HuH-7.5 (cell line): ENCODE data around the gene UPF1.

Source experiments
- DNase-seq: peaks from one replicate; pipeline ENCODE4 v3.0.0; 2011; ENCODE audit warnings: low spot score

UPF1 gene

GRCh38 chr19:18875726-18876125, 44.0 kb downstream of the UPF1 start:
- no peak for DNase-seq

- DNase-seq: no peak
Observed at GRCh38 chr19:18876865-18877264, 45.1 kb downstream of the UPF1 start.

DNA sequence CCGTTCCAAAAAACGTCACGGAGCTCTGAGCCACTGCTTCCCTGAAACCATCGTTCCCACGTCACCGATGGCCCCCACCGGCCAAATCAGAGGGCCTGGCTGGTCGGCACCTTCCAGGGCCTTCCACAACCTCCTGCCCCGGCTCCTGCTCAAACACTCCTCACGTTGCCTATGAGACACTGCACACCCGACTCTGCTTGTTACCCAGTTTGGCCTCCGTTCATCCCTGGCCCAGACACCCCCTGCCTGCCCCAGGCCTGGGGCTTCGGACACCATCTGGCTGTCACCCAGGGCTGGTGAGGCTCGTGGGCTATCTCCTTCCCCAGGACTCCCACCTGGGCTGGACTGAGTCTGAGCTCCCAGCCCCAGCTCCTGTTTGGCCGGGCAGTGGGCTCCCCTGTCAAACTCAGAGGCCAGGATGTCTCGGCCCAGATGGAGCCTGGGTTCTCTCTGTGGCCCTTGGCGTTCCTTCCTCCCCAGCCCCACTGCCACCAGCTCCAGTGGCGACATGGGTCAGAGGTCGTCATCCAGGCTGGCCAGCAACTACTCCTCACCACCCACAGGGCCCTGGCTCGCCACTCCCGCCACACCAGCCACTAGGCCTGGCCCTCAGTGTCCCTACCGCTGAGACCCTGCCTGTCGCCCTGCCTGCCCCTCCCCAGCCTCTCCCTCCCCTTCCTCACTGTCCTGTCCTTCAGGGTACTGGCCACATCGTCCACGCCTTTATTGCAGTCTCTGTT, 46.5 kb downstream of the UPF1 start:
- no peak for DNase-seq

DNA sequence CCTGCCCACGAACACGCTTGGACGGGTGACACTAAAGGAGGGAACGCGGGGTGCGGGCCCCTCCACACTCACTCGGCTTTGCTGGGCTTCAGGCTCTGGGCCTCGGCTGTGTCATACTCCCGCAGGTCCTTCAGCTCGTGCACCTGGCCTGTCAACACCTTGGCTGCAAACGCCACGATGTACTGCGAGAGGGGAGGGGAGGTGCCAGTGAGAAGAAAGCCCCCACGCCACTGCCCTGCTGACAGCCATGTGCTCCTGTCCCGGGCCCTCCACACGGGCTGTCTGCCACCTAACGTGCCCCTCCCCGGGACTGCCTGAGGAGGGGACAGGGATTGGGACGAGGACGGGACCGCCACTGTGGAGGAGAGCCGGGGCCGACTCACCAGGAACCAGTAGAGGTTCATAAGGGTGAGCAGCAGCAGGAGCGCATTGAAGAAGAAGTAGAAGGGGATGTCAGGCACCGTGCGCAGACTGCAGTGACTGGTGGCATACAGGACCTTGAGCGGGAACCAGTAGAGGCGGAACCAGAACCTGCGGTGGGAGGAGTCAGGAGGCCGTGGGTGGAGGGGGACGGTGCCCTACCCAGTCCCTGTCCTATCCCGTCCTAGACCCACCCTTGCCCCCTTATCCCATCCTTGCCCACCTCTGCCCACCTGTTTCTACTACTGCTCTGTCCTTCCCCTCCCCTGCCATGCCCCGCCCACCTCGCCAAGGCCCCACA, 47.3 kb downstream of the UPF1 start:
- DNase-seq: no peak

DNA sequence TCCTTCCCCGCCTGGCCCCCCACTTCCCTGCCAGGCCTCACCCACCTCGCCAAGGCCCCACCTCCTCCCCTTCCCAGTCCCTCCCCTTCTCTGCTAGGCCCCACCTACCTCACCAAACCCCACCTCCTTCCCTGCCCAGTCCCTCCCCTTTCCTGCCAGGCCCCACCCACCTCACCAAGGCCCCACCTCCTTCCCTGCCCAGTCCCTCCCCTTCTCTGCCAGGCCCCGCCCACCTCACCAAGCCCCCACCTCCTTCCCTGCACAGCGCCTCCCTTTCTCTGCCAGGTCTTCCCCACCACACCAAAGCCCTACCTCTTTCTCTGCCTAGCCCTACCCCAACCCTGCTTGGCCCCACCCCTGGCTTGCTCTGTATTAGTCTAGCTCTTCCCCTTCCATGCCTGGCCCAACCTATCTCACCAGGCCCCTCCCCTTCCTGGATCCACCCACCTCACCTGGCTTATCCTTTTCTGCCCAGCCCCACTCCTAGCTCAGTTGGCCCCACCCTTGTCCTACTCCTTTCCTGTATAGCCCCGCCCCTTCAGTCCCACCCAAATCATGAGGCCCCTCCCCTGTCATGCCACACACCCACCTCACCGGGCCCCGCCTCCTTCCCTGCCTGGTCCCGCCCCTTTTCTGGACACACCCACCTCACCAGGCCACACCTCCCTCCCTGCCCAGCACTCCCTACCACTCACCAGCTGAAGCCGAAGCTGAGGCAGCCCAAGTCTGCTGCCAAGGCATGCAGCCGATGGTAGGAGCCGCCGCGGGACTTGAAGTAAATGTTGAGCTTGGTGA, 48.0 kb downstream of the UPF1 start:
- no peak for DNase-seq

- no peak for DNase-seq
Observed at GRCh38 chr19:18881491-18881890, 49.7 kb downstream of the UPF1 start.

- DNase-seq: no peak
Observed at GRCh38 chr19:18883526-18884304, 52.0 kb downstream of the UPF1 start.

DNA sequence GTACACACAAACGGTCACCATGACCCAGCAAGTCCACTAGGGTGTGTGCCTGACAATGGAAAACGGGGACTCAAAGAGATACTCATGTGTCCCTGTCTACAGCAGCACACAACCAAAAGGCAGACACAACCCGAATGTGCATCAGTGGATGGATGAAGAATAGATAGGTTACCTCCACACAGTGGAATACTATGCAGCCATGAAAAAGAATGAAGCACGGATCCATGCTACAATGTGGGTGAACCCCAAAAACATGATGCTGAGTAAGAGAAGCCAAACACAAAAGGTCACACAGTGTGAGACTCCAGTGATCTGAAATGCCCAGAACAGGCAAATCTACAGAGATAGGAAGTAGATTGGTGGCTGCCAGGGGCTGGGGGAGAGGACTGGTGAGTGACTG, 55.2 kb downstream of the UPF1 start:
- DNase-seq: no peak

DNA sequence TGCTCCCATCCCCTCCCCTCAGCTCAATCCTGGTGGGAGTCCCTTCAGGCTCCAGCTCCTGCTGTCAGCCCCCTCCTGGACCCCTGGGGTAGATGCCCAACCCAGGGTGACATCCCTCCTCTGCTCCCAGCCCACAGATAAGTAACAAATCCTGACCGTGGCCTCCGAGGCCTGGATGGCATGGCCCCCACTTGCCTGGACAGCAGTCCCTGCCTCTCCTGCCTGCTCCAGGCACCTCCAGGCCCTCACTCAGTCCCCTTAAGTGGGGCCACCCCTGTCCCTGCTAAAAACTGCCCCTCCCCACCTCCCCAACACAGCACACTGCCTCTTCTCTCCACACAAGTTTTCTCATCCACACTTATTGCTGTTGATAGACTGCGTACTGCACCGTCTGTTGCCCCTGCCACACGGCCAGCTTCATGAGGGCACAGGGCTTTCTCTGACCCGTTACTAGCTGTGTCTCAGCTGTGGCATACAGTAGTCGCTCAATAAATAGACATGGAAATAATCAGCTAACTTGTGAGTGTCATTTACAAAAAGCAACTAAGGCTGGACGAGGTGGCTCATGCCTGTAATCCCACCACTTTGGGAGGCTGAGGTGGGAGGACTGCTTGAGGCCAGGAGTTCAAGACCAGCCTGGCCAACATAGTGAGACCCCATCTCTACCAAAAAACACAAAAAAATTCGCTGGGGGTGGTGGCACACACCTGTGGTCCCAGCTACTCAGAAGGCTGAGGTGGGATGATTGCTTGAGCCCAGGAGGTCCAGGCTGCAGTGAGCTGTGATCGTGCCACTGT, 58.4 kb downstream of the UPF1 start:
- DNase-seq: no peak

GRCh38 chr19:18893587-18894253, 62.0 kb downstream of the UPF1 start:
- no peak for DNase-seq

GRCh38 chr19:18894254-18895037, 62.7 kb downstream of the UPF1 start:
- DNase-seq: no peak

DNA sequence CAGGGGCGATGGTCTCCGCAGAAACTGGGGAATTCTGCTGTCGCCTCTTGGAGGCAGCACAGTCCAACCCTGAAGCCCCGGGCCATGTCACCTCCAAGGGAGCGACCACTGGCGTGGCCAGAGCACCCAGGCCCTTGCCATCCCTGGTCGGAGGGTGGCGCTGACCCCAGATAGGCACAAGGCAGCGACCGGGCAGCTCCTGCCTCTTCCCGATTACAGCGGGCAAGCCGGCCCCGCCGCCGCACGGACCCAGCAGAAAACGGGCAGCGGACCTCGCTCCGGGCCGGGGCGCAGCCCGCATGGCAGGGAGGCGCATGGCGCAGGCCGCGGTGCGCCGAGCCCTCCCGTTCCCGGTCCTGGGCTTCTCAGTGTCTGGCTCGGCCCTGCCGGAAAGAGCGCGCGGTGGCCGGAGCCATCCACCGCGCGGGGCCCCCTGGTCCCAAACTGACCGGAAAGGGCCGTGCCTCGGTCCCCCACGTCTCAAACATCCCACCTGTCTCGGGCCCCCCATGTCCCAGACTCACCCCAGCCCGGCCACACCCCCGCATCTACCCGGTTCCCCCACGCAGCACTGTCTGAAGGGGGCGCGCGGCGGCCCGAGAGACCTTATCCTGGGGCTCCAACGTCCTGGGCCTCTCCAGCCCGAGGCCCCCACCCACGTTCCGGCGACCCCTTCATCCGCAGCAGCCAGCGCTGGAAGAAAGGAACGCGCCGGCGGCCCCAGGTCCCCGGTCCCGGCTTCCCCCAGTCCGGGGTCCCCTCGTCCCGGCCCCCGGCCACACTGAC, 63.5 kb downstream of the UPF1 start:
- peak; percentile 100 for DNase-seq

DNA sequence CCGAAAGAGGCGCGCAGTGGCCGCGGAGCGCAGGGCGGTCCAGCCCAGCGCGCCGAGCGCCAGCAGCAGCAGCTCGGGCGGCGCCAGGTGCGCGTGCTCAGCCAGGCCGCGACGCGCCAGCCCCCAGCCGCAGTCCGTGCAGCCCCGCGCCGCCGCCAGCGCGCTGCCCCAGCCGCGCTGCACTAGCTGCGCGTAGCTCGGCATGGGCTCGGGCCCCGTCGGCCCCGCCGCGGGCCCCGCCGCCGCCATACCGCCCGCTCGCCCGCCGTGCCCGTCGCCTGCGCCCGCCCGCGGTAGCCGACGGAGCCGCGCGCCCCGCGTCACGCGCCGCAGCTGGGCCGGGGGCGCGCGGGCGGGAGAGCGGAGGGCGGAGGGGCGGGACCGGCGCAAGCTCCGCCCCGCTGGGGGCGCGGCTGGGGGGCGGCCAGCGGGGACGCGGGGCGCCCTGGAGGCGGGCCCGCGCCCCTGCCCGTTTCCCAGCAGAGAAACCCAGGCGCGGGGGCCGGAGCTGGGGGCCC, 64.1 kb downstream of the UPF1 start, which contains the start of gene CERS1:
CERS1 (minus strand) TSS at position 335 of the 518 bp plus-strand sequence; CDS start at position 249, 86 bp downstream.
- DNase-seq: peak; percentile 96

DNA sequence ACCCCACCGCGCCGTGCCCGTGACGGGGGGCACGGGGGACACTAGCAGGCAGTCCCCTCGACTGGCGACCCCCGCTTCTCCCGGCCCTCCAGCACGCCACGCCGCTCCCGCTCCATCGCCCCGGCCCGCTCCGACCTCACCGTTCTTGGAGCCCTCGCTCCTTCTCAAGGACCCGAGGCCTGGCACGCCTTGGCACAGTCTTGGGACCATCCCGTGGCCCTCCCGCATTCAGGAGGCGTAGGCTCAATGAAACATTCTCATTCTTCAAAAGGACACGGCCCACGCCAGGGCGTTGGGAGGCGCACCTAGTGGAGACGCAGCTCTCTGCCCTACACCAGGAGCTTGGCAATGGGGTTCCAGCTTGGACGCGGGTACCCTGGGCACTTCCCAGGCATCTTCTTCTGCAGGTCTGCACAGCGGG, 64.7 kb downstream of the UPF1 start:
- DNase-seq: peak; percentile 68

DNA sequence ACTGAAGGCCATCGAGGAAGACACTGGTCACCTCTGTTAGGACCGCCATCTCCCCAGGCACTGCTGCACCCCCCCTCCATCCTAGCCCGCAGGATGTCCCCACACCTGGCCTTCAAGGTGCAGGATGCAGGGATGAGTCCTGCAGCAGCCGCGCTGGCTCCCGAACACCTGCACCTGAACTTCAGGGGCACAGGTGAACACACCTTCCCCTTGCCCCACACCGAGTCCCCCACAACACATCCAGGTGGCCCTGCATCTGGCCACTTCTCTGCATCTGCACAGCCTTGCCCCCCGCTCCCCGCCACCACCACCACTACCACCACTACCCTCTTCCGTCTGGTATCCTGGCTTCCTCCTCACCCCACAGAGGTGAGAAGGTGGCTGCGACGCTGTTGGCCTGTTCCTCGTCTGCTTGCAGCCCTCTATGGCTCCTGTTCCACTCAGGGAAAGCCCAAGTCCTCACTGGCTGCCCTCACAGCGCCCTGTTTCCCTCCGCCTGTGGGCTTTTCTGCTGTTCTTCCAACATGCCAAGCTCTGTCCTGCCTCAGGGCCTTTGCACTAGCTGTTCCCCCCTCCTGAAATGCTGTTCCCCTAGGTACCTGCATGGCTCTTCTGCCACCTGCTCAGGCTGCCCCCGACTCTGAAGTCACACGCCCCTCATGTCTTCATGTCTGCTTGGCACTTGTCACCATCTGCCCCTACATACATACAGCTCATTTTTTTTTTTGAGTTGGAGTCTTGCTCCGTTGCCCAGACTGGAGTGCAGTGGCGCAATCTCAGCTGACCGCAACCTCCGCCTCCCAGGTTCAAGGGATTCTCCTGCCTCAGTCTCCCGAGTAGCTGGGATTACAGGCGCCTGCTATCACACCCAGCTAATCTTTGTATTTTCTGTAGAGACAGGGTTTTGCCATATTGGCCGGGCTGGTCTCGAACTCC, 65.6 kb downstream of the UPF1 start:
- DNase-seq: no peak

DNA sequence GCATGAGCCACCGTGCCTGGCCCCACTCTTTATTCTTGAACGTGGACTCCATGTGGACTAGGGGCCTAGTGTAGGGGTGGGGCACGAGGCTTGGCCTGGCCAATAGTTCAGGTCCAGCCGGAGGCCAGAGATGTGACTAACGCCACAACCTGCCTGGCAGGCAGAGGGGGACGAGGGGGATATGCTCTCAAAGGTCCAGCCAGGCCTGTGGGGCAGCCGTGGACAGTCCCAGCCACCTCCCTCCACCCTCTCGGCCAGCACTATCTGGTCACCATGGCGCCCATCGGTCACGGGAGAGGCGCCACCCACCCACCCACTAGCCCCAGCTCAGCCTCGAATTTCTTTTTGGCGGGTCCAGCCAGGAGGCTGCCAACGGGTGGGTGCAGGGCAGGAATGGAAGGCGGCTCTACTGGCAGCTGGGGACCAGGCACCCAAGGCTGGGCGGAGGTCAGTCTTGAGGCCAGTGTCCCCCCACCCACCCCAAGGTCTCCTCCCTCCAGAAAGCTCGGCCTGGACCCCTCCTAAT, 66.4 kb downstream of the UPF1 start:
- DNase-seq: peak; percentile 66
